GM21526 (cell line): ENCODE measurements around the gene CHMP4B.
A peak's percentile ranks its signal among the peaks of the same experiment; 100 is the strongest.
"Not testable (repeated sequence)": the region's sequence is repeated elsewhere in the genome, so short reads cannot be mapped to it uniquely, and the experiment has no call there.

Source experiments
- ATAC-seq: cut with Tn5 transposase; IDR thresholded peaks from one replicate; pipeline ENCODE4 v1.9.1; 2021; ENCODE audit warnings: moderate library complexity; ENCODE audit not compliant: unreplicated experiment, low FRiP score

The CHMP4B gene

DNA sequence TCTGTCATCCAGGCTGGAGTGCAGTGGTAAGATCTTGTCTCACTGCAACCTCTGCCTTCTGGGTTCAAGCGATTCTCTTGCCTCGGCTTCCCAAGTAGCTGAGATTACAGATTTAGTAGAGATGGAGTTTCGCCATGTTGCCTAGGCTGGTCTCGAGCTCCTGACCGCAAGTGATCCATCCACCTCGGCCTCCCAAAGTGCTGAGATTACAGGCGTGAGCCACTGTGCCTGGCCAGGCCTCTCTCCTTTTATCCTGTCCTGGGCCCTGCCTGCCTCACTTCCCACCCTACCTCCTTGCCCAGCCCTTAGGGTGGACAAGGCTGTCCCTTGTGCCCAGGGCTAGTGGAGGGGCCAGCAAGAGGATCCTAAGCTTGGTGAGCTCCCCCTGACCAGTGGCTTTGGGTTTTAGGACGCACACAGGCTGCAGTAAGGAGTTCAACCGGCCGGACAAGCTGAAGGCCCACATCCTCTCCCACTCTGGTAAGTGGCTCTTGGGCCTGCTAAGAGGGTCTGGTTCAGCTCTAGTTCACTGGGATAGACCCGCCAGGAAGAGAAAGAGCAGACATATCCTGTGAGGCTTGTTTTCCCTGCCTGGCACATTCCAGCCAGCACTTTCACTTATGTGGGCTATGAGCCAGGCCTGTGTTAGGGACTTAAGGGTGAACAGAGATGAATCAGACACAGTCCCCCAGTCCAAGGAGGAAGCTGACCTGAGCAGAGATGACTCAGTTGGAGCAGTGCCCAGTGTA lies 21.9 kb upstream of the CHMP4B start:
- ATAC-seq = no peak

- ATAC-seq = no peak
Observed at GRCh38 chr20:33789858-33790182, 21.3 kb upstream of the CHMP4B start.

DNA sequence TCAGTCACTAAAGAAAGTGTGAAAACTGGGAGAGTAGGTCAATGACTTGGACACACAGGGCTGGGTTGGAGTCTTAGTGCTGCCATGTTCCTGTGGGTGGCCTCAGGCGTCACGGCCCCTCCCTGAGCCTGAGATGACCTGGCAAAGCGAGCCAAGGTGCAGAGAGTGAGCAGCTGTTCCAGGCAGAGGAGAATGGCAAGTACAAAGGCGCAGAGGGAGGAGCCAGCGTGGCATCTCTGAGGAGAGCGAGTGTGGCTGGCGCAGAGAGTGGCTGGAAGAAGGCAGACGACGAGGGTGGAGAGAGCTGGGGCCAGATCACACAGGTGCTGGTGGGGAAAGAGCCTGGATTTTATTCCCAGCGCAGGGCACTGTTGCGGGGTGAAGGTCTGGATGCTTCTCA lies 20.6 kb upstream of the CHMP4B start:
- no peak for ATAC-seq

DNA sequence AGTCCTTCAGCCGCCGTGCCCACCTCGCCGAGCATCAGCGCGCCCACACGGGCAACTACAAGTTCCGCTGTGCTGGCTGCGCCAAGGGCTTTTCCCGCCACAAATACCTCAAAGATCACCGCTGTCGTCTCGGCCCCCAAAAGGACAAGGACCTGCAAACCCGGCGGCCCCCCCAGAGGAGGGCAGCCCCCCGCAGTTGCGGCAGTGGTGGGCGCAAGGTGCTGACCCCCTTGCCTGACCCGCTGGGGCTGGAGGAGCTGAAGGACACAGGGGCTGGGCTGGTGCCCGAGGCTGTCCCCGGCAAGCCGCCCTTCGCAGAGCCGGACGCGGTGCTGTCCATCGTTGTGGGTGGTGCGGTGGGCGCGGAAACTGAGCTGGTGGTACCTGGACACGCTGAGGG lies 20.1 kb upstream of the CHMP4B start:
- no peak for ATAC-seq

- ATAC-seq = no peak
Observed at GRCh38 chr20:33791540-33791939, 19.6 kb upstream of the CHMP4B start.

DNA sequence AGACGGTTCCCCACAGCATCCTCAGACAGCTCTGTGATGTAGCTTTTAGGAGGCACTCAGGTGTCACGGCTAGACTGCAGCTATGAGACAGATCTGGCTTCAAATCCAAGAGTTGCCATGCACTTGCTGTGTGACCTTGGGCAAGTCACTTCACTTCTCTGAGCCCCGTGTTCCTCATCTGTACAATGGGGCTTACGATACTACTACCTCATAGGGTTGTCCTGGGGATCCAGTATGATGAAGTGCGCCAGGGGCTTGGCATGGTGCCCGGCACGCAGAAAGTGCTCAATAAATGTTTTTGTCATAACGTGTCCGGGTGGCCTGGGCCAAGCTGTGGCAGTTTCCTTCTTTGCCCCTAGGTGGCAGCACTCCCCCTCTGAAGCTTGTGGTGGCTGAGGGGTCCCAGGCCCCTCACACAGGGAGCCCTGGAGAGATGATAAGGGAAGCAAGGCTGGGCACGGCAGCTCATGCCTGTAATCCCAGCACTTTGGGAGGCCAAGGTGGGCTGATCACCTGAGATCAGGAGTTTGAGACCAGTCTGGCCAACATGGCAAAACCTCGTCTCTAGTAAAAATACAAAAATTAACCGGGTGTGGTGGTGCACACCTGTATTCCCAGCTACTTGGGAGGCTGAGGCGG lies 19.1 kb upstream of the CHMP4B start:
- ATAC-seq = no peak

DNA sequence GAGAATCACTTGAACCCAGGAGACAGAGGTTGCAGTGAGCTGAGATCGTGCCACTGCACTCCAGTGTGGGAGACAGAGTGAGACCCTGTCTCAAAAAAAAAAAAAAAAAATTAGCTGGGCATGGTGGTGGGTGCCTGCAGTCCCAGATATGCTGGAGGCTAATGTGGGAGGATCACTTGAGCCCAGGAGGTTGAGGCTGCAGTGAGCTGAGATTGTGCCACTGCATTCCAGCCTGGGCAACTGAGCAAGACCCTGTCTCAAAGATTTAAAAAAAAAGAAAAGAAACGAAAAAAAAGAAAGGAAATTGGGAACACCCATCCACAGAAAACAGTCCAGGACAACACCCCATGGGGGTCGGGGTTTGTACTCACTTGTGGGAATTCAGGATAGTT lies 18.6 kb upstream of the CHMP4B start:
- not testable (repeated sequence) for ATAC-seq

DNA sequence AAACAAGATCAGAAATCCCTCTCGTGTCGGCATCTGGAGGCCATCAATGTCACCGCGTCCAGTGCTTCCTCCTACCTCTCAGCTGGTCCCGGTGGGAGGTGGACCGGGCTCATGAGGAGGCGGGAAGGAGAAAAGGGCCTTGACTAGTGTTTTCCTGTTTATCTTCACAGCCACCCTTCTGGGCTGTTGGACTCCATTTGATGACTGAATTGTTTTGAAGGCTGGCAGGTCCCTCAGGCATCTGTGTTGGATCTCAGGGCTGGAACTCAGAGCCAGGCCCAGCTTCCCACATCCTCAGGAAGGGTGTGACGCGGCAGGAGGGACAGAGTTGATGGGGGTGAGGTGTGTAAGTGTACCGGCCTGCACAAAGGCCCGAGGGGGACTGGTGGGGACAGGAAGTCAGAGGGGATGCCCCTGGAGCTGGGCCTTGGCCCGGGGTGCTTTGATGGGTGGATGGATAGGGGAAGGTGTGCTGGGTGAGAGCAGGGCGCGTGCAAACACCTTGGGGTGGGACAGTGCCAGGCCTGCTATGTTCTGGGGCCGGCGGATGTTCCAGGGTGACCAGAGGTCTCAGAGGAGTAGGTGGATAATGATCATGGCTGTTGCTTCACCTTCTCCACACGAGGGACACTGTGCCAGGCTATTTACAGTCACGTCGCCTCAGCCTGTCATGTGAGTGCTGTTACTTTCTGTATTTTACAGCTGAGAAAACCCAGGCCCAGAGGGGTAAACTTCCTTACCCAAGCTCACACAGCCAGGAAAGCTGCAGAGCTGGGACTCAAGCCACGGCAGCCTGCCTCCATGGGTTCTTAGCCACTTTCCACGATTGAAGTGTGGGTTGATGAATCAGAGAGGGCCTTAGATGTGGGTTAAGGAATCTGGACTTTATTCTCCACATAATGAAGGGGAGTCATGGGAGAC lies 17.9 kb upstream of the CHMP4B start:
- ATAC-seq = no peak

DNA sequence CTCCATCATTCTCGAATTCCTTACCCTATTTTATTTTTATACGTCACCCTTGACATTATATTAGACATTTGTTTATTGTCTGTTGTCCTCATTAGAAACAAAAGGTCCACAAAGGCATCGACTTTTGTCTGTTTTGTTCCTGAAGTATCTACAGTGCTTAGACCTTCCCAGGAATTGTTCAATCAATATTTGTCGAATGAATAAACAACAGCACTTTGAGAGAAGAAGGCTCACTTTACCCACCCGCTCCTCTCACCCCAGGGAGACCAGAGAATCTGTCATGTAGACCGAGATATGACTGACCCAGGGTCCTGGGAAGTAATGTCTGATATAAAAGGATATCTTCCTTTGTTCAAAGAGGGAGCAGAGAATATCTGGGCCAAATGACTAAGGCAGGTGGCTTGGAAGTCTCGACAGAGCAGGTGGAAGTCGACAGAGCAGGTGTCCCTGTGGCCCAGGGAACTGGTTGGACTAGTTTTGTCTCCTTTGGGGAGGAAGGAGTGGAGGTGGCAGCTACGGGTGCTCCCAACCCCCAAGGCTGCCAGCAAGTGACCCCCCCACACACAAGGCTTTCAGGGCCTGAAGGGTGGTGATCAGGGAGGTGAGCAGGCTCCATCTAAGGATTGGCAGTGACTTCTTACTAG lies 14.8 kb upstream of the CHMP4B start:
- no peak for ATAC-seq

GRCh38 chr20:33796907-33797544 lies 14.1 kb upstream of the CHMP4B start:
- ATAC-seq = no peak

DNA sequence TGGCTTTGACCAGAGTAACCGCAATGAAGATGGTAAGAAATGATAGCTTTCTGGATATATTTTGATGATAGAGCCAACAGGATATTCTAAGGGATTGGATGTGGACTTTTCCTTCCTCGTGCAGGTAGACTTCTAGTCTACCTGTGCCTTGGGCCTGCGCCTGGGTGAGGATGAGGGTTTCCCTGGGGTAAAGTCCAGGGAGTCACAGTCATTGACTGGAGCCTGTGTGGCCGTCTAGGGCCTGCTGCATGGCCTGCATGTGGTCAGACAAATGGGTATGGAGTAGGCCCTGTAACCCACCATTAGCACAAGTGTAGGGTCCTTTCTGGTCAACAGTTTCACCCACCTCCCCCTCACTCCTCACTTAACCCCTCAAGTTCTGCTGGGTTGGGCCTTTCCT lies 12.7 kb upstream of the CHMP4B start:
- ATAC-seq = no peak

DNA sequence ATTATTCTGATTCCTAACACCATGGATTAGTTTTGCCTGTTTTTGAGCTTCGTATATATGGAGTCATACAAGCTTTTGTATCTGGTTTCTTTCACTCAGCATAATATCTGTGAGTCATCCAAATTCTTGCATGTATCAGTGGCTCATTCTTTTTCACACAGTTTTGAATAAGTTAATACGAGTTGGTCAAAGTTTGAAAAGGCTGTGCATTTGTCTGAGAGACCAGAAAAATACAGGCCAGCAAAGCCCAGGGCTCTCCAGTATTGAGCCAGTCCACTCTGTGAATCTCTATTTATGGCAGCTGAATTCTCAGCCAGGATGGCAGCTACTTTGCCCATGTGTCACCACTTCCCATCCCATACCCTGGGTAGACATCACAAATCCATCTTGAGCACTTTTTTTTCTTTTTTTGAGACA lies 7.2 kb upstream of the CHMP4B start:
- no peak for ATAC-seq

- ATAC-seq = no peak
Observed at GRCh38 chr20:33808388-33808787, 2.8 kb upstream of the CHMP4B start.

- no peak for ATAC-seq
Observed at GRCh38 chr20:33810259-33810658, 889 bp upstream of the CHMP4B start.

- ATAC-seq = peak; percentile 10
Observed at GRCh38 chr20:33811776-33812151, 616 bp downstream of the CHMP4B start.

DNA sequence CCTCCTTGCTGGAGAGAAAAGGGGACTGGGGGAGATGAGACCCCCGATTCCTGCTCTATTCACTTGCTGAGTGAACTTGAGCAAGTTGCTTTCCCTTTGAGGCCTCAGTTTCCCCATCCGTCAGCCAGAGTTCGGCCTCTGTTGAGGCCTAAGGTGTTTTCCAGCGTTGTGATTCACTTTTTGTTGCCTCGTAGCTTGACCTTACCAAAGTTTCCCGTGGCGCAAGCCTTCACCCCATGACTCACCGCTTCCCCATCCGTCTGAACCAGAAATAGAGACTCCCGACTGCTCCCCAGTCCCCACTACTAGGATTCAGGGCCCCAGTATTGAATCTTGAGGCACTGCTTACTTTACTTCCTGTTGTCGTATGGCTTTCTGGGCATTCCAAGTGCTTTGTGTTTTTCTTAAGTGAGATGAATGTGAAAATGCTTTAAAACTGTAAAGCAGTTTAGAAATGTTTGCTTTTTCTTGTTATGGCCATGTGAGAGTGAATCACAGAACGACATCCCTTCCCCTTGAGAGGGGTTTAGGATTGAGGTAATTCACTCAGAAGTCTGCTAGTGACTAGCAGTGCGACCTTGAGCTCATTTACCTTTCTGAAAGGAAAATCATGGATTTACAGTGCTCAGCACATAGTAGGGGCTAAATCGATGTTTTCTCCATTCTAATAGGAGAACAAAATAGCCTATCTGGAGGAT lies 1.2 kb downstream of the CHMP4B start:
- ATAC-seq = no peak

- ATAC-seq = no peak
Observed at GRCh38 chr20:33812908-33813462, 1.8 kb downstream of the CHMP4B start.

- ATAC-seq = no peak
Observed at GRCh38 chr20:33814238-33814712, 3.1 kb downstream of the CHMP4B start.

GRCh38 chr20:33815671-33816070 lies 4.5 kb downstream of the CHMP4B start:
- ATAC-seq = no peak
